HG02970 (cell line): ENCODE data around the gene NXPH4.

Source experiments
- ATAC-seq: cut with Tn5 transposase; IDR thresholded peaks from one replicate; pipeline ENCODE4 v1.9.1; 2021; ENCODE audit warnings: mild to moderate bottlenecking, moderate library complexity, moderate number of reproducible peaks; ENCODE audit not compliant: unreplicated experiment, low FRiP score

Gene NXPH4

GRCh38 chr12:57229634-57230380 is 13.2 kb downstream of the NXPH4 start, which contains the start of gene SHMT2:
SHMT2 (plus strand) TSS chr12:57229711; CDS start chr12:57229779, 68 bp downstream.
- ATAC-seq, result peak; percentile 59

- no peak for ATAC-seq
Measured at GRCh38 chr12:57230381-57231155, 14.0 kb downstream of the NXPH4 start.

DNA sequence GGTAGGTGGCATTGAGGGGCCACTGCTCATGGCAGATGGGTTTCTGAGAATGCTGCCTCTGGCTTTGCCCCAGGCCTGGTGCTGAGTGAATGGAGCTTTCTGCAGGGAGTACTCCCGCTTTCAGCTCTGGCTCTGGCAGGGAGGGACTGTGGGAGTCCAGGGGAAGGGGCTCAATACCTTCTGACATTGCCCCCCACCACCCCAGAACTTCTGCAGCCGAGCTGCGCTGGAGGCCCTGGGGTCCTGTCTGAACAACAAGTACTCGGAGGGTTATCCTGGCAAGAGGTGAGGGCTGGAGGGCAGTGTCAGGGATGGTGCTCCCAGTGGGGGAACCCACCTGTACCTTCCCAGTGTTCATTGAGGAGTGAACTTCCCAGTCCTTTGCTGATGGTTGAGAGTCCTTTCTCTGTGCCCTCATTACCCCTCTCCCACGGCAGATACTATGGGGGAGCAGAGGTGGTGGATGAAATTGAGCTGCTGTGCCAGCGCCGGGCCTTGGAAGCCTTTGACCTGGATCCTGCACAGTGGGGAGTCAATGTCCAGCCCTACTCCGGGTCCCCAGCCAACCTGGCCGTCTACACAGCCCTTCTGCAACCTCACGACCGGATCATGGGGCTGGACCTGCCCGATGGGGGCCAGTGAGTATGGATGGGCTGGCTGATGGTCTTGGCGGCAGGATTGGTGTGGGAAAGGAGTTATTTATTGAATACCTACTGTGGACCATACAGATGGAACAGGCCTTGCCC is 14.9 kb downstream of the NXPH4 start:
- ATAC-seq, result no peak

GRCh38 chr12:57232156-57232756 is 15.7 kb downstream of the NXPH4 start:
- no peak for ATAC-seq

GRCh38 chr12:57233357-57234232 is 17.0 kb downstream of the NXPH4 start:
- ATAC-seq, result no peak

GRCh38 chr12:57234233-57234570 is 17.6 kb downstream of the NXPH4 start:
- no peak for ATAC-seq

DNA sequence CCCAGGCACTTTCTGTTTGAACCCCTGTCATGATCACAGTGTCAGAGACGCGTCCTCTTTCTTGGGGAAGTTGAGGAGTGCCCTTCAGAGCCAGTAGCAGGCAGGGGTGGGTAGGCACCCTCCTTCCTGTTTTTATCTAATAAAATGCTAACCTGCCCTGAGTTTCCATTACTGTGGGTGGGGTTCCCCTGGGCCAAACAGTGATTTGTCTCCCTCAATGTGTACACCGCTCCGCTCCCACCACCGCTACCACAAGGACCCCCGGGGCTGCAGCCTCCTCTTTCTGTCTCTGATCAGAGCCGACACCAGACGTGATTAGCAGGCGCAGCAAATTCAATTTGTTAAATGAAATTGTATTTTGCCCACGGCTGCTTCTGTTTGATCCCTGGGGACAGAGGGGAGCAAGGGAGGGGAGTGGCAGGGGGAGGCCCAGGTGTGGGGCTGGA is 18.0 kb downstream of the NXPH4 start:
- no peak for ATAC-seq

DNA sequence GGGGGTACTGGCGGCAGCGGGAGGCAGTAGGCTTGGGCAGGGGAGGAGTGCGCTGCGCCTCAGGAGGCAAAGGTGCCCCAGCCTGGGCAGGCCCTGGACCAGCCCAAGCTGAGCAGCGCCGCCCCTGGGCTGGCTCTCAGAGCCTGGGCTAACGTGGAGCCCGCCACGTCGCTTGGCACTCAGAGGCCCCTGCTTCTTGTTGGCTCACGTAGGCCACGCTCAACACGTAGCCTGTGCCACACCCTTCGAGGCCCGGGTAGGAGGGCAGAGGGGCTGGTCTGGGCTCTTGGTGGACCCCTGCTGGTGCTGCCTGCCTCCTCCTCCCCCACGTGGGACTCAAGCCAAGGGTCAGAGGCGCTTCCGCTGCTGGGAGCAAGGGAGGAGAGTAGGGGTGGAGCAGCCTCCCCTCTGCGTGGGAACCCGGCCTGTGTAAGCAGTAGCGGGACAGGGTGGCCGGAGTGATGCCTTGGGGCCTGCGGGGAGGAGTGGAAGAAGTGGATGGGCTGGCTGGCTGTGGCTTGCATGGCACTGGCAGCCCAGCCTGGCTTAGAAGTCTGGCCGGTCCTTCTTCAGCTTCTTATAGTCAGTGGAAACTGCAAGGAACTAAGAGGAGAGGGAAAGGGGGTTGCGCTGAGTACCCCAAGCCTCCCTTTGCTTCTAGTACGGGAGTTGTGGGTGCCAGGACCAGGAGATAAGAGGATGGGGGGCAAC is 18.6 kb downstream of the NXPH4 start:
- no peak for ATAC-seq

- no peak for ATAC-seq
Measured at GRCh38 chr12:57235728-57236131, 19.1 kb downstream of the NXPH4 start.

- ATAC-seq, result no peak
Measured at GRCh38 chr12:57236201-57236924, 19.8 kb downstream of the NXPH4 start.

- no peak for ATAC-seq
Measured at GRCh38 chr12:57236925-57237595, 20.5 kb downstream of the NXPH4 start.

DNA sequence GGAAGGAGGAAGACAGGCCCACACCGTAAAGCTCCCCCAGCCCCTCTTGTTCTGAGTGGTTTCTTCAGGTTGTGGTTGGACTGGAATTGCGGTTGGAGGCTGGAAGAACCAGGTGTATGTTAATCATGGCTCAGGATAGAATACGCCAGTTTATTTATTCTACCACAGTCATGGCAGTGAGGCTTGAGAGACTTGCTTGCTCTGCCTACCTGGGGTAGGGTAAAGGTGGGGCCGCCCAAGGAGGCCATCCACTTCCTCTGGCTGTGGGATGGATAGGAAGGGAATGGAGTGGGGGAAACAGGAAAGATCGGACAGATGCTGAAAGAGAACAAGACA is 21.0 kb downstream of the NXPH4 start:
- no peak for ATAC-seq

- ATAC-seq, result no peak
Measured at GRCh38 chr12:57237932-57238853, 21.6 kb downstream of the NXPH4 start.

DNA sequence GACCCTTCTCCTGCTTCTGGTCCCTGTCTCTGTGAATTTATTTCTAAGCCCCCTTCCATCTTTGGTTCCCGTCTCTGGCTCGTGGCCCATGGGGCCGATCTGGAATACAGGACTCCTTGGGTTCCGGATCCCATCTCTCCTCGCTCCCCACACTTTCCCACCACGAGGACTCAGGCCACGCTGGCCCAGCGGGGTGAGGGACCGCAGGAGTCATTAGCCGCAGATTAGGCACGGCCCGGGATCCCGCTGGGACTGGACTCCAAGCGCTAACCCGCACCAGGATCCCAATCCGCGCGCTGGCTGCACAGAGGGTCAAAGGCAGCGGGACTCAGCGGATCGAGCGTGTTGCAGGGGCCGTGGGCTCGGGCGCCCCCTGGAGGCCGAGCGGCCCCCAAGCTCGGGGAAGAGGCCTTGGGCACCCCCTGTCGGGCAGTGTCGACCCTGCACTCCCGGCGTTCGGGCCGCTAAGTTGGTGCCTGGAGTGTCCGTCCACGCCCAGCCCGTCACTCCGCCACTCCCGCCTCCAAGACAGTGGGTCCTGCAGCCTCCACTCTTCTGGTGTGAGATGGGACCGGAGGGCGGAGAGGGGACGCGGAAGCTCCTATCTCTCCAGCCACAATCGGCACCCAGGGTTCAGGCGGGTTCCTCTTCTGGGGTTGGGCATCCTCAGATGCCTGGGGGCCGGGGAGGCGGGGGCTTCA is 22.4 kb downstream of the NXPH4 start:
- peak; percentile 61 for ATAC-seq

- ATAC-seq, result no peak
Measured at GRCh38 chr12:57239587-57240065, 23.0 kb downstream of the NXPH4 start.
